Right atrium auricular region (tissue), 2 donors: Measurements from ENCODE around the gene RTN4RL1. TPM values are rescaled to one million over a fixed set of nuclear protein-coding genes. Genes with fewer than 3 reads are reported as not detected.

Experiments
- DNase-seq: peaks from one replicate; pipeline ENCODE4 v3.0.0-alpha.2; 2019; ENCODE audit warnings: low spot score
- H3K27ac ChIP-seq, 2 donors: fragments of 200-600 bp; sonication (generic); 1 replicate in 1 of 2; 2 replicates in 1 of 2; pipeline ENCODE4 v1.5.1; 2016 to 2019
- H3K27me3 ChIP-seq, 2 donors: fragments of 200-600 bp; sonication (generic); one replicate each; pipeline versions ENCODE4 v1.5.1 to v1.6.0; 2017 to 2019
- H3K36me3 ChIP-seq: fragments of 200-600 bp; sonication (generic); one replicate; pipeline ENCODE4 v1.5.1; 2016
- H3K4me1 ChIP-seq, 2 donors: fragments of 200-600 bp; sonication (generic); one replicate each; pipeline versions ENCODE4 v1.5.1 to v1.6.0; 2017 to 2019
- H3K4me3 ChIP-seq, 2 donors: fragments of 200-600 bp; sonication (generic); 1 replicate in 1 of 2; 2 replicates in 1 of 2; pipeline ENCODE4 v1.5.1; 2017 to 2019; ENCODE audit warnings: mild to moderate bottlenecking in 1 of 2, moderate library complexity in 1 of 2
- H3K9me3 ChIP-seq, 2 donors: fragments of 200-600 bp; sonication (generic); one replicate each; pipeline ENCODE4 v1.5.1; 2019
- CTCF ChIP-seq, 2 donors: fragments of 200-600 bp; sonication (generic); IDR thresholded peaks; one replicate each; pipeline ENCODE4 v1.5.1; 2019; ENCODE audit warnings: antibody characterized with exemption in 2 of 2
- total RNA-seq, 2 donors: library from RNA; depleted of rRNA; stranded (reverse); fragments of >200 nt; gene quantifications; one replicate each; pipeline ENCODE4 v1.1.0, GENCODE V29; 2016

Gene RTN4RL1
- total RNA-seq, 2 donors from 2014 or later = 1.8 to 5.0 TPM

GRCh38 chr17:2064980-2065785 lies 40.0 kb upstream of the RTN4RL1 start:
- DNase-seq = no peak
- H3K9me3 ChIP-seq = no peaks in the 10 kb centered on the region
- H3K36me3 ChIP-seq = peaks cover 24% of the 10 kb centered on the region
- peak overlapping the region; percentile 75 to 85 for H3K27ac ChIP-seq
- H3K4me3 ChIP-seq = no peak overlapping the region
- peak in 1 of 2 donors; percentile 40 for TF ChIP-seq CTCF (IDR thresholded peaks at IDR 0.05)
- no peaks in the 10 kb centered on the region for H3K27me3 ChIP-seq
- peaks cover 0 to 89% of the 10 kb centered on the region in 2 donors for H3K4me1 ChIP-seq

GRCh38 chr17:2064520-2064971 lies 39.4 kb upstream of the RTN4RL1 start:
- Histone ChIP-seq H3K9me3 (no peaks in the 10 kb centered on the region), H3K4me1 (peaks cover 0 to 95% of the 10 kb centered on the region in 2 donors), H3K4me3 (no peak overlapping the region), H3K36me3 (peaks cover 30% of the 10 kb centered on the region), H3K27me3 (no peaks in the 10 kb centered on the region), H3K27ac (peak overlapping the region; percentile 75 to 85)
- TF ChIP-seq CTCF (IDR thresholded peaks at IDR 0.05) = no peak
- DNase-seq = no peak

- no peak for DNase-seq
- H3K27ac ChIP-seq = peak overlapping the region; percentile 75 to 85
- no peaks in the 10 kb centered on the region for H3K9me3 ChIP-seq
- H3K4me1 ChIP-seq = peaks cover 0 to 100% of the 10 kb centered on the region in 2 donors
- H3K36me3 ChIP-seq = peaks cover 31% of the 10 kb centered on the region
- no peaks in the 10 kb centered on the region for H3K27me3 ChIP-seq
- no peak for TF ChIP-seq CTCF (IDR thresholded peaks at IDR 0.05)
- H3K4me3 ChIP-seq = no peak overlapping the region
Measured at GRCh38 chr17:2064147-2064489, 39.0 kb upstream of the RTN4RL1 start.

GRCh38 chr17:2063261-2064146 lies 38.4 kb upstream of the RTN4RL1 start:
- no peak for TF ChIP-seq CTCF (IDR thresholded peaks at IDR 0.05)
- DNase-seq = no peak
- Histone ChIP-seq H3K9me3 (no peaks in the 10 kb centered on the region), H3K4me3 (no peak overlapping the region), H3K27me3 (peaks cover 0 to 4% of the 10 kb centered on the region in 2 donors), H3K27ac (peak overlapping the region; percentile 75 to 85), H3K4me1 (peaks cover 0 to 100% of the 10 kb centered on the region in 2 donors), H3K36me3 (peaks cover 26% of the 10 kb centered on the region)

- no peak for TF ChIP-seq CTCF (IDR thresholded peaks at IDR 0.05)
- Histone ChIP-seq H3K27ac (peak overlapping the region; percentile 75 to 85), H3K4me3 (no peak overlapping the region), H3K4me1 (peaks cover 0 to 99% of the 10 kb centered on the region in 2 donors), H3K9me3 (no peaks in the 10 kb centered on the region), H3K27me3 (peaks cover 0 to 5% of the 10 kb centered on the region in 2 donors), H3K36me3 (peaks cover 24% of the 10 kb centered on the region)
- DNase-seq = no peak
Measured at GRCh38 chr17:2062571-2063183, 37.5 kb upstream of the RTN4RL1 start.
